IMR-90 (cell line): ENCODE data around the gene GALNT17. TPM values are rescaled to one million over a fixed set of nuclear protein-coding genes. Genes with fewer than 3 reads are reported as not detected.

Experiments used
- ATAC-seq: fragments of 200-7000 bp; cut with Tn5 transposase; 2 replicates; pipeline ENCODE4 v1.9.1; 2020; ENCODE audit warnings: low read depth, mild to moderate bottlenecking, moderate library complexity
- BruUV-seq: library from RNA; stranded (reverse); fragments of 400-500 nt; replicated peaks from 2 replicates; lab custom pipeline; 2021; lab: Mats Ljungman, UMichigan
- CTCF ChIA-PET: fragments of 300-600 bp; formaldehyde crosslinking; extraction: SDS; loops from one replicate; lab custom pipeline; 2021; ENCODE audit warnings: antibody characterized with exemption; lab: Yijun Ruan, JAX
- POLR2A ChIA-PET: fragments of 300-600 bp; sonication (Branson Sonifier 250); formaldehyde crosslinking; loops from one replicate; lab custom pipeline; 2022; ENCODE audit warnings: antibody characterized with exemption; ENCODE audit not compliant: unreplicated experiment; lab: Charles Lee
- DNase-seq: peaks from one replicate; pipeline ENCODE4 v3.0.0; 2013
- H2AFZ ChIP-seq: replicated peaks from 2 replicates; pipeline ENCODE3; 2013; ENCODE audit warnings: low read length, mild to moderate bottlenecking; ENCODE audit not compliant: poor library complexity
- H2AK5ac ChIP-seq: 2 replicates; pipeline ENCODE4 v1.6.1; 2013; ENCODE audit warnings: low read depth, low read length, inconsistent platforms
- H2AK9ac ChIP-seq: replicated peaks from 2 replicates; pipeline ENCODE3; 2013; ENCODE audit warnings: mild to moderate bottlenecking, low read depth, low read length, moderate library complexity; ENCODE audit not compliant: poor library complexity
- H2BK120ac ChIP-seq: 2 replicates; pipeline ENCODE4 v1.6.1; 2013; ENCODE audit warnings: low read depth, low read length, inconsistent platforms
- H2BK15ac ChIP-seq: 3 replicates; pipeline ENCODE4 v1.6.1; 2013; ENCODE audit warnings: low read depth, low read length, inconsistent platforms
- H2BK20ac ChIP-seq: 2 replicates; pipeline ENCODE4 v1.6.1; 2013; ENCODE audit warnings: low read depth, mild to moderate bottlenecking, inconsistent platforms, low read length, moderate library complexity
- H2BK5ac ChIP-seq: 2 replicates; pipeline ENCODE4 v1.6.1; 2013; ENCODE audit warnings: mild to moderate bottlenecking, low read depth, low read length, inconsistent platforms; ENCODE audit not compliant: poor library complexity, severe bottlenecking
- H3K14ac ChIP-seq: replicated peaks from 2 replicates; pipeline ENCODE4 v1.6.1; 2013; ENCODE audit warnings: low read depth, low read length, inconsistent platforms
- H3K18ac ChIP-seq: 2 replicates; pipeline ENCODE4 v1.6.1; 2013; ENCODE audit warnings: low read depth, low read length, control low read depth
- H3K23ac ChIP-seq: 2 replicates; pipeline ENCODE4 v1.6.1; 2013; ENCODE audit warnings: low read depth, low read length, inconsistent platforms
- H3K27ac ChIP-seq: 2 replicates; pipeline ENCODE4 v1.5.1; 2013; ENCODE audit warnings: mild to moderate bottlenecking, control low read depth, low read length; ENCODE audit not compliant: insufficient read depth
- H3K27me3 ChIP-seq: 2 replicates; pipeline ENCODE4 v1.6.1; 2013; ENCODE audit warnings: low read length; ENCODE audit not compliant: control insufficient read depth, insufficient read depth
- H3K36me3 ChIP-seq: 2 replicates; pipeline ENCODE4 v1.6.1; 2013; ENCODE audit warnings: low read length, mixed read lengths; ENCODE audit not compliant: control insufficient read depth, insufficient read depth
- H3K4ac ChIP-seq: 2 replicates; pipeline ENCODE4 v1.6.1; 2013; ENCODE audit warnings: low read depth, low read length, inconsistent platforms
- H3K4me1 ChIP-seq: 2 replicates; pipeline ENCODE4 v1.6.1; 2013; ENCODE audit warnings: low read length, mixed read lengths; ENCODE audit not compliant: control insufficient read depth, insufficient read depth
- H3K4me2 ChIP-seq: 2 replicates; pipeline ENCODE4 v1.6.1; 2013; ENCODE audit warnings: low read depth, mild to moderate bottlenecking, control low read depth, low read length, moderate library complexity
- H3K4me3 ChIP-seq: 2 replicates; pipeline ENCODE4 v1.5.1; 2013; ENCODE audit warnings: low read depth, mild to moderate bottlenecking, control low read depth, low read length, moderate library complexity; ENCODE audit not compliant: insufficient read depth
- H3K56ac ChIP-seq: 2 replicates; pipeline ENCODE4 v1.6.1; 2013; ENCODE audit warnings: low read length, inconsistent platforms; ENCODE audit not compliant: insufficient read depth; ENCODE audit errors: extremely low read depth
- H3K79me1 ChIP-seq, 2 experiments: 2 replicates each; pipeline ENCODE4 v1.6.1; 2013; ENCODE audit warnings: low read length in 2 of 2, inconsistent platforms in 1 of 2, low read depth in 1 of 2
- H3K9ac ChIP-seq: 2 replicates; pipeline ENCODE4 v1.6.1; 2013; ENCODE audit warnings: low read depth, low read length, control low read depth
- H3K9me1 ChIP-seq: 2 replicates; pipeline ENCODE4 v1.6.1; 2013; ENCODE audit warnings: low read length, inconsistent platforms; ENCODE audit not compliant: insufficient read depth
- H3K9me3 ChIP-seq: 2 replicates; pipeline ENCODE4 v1.6.1; 2013; ENCODE audit warnings: low read length; ENCODE audit not compliant: control insufficient read depth, insufficient read depth
- H4K20me1 ChIP-seq: 2 replicates; pipeline ENCODE4 v1.6.1; 2013; ENCODE audit warnings: low read length, inconsistent platforms; ENCODE audit not compliant: insufficient read depth
- H4K5ac ChIP-seq: 2 replicates; pipeline ENCODE4 v1.6.1; 2013; ENCODE audit warnings: mild to moderate bottlenecking, low read depth, low read length, control low read depth
- H4K8ac ChIP-seq, 2 experiments: 2 replicates each; pipeline ENCODE4 v1.6.1; 2013; ENCODE audit warnings: low read depth in 2 of 2, low read length in 2 of 2, control low read depth in 1 of 2, inconsistent platforms in 1 of 2
- H4K91ac ChIP-seq: 2 replicates; pipeline ENCODE4 v1.6.1; 2013; ENCODE audit warnings: low read depth, low read length, inconsistent platforms; ENCODE audit not compliant: insufficient read depth
- CEBPB ChIP-seq: IDR thresholded peaks from 2 replicates; pipeline ENCODE4 v1.6.1; 2012; ENCODE audit warnings: low read depth, low read length, improper control_type of control experiment
- CHD1 ChIP-seq: IDR thresholded peaks from 2 replicates; pipeline ENCODE4 v1.6.1; 2012; ENCODE audit warnings: low read depth, low read length, improper control_type of control experiment
- CTCF ChIP-seq: conservative IDR thresholded peaks from 2 replicates; pipeline ENCODE4 v1.5.1; 2012; ENCODE audit warnings: mild to moderate bottlenecking, low read depth, low read length, improper control_type of control experiment
- ELK1 ChIP-seq: fragments of 150-350 bp; IDR thresholded peaks from 2 replicates; pipeline ENCODE4 v1.6.1; 2016; ENCODE audit warnings: low read depth, mild to moderate bottlenecking, low read length, moderate library complexity, borderline replicate concordance
- MAFK ChIP-seq: IDR thresholded peaks from 2 replicates; pipeline ENCODE4 v1.6.1; 2012; ENCODE audit warnings: low read depth, low read length, improper control_type of control experiment
- MAZ ChIP-seq: IDR thresholded peaks from 2 replicates; pipeline ENCODE4 v1.6.1; 2012; ENCODE audit warnings: low read depth, mild to moderate bottlenecking, low read length, improper control_type of control experiment, moderate library complexity, borderline replicate concordance
- MXI1 ChIP-seq: IDR thresholded peaks from 2 replicates; pipeline ENCODE4 v1.6.1; 2012; ENCODE audit warnings: low read depth, mild to moderate bottlenecking, low read length, moderate library complexity, borderline replicate concordance
- NFE2L2 ChIP-seq: fragments of 150-350 bp; IDR thresholded peaks from 2 replicates; pipeline ENCODE4 v1.6.1; 2016; ENCODE audit warnings: low read depth, mild to moderate bottlenecking, low read length
- POLR2A ChIP-seq: IDR thresholded peaks from 2 replicates; pipeline ENCODE4 v1.6.1; 2012; ENCODE audit warnings: mild to moderate bottlenecking, low read depth, low read length
- RAD21 ChIP-seq: IDR thresholded peaks from 2 replicates; pipeline ENCODE4 v1.6.1; 2012; ENCODE audit warnings: low read length, improper control_type of control experiment
- RFX5 ChIP-seq: IDR thresholded peaks from 2 replicates; pipeline ENCODE4 v1.8.0; 2012; ENCODE audit warnings: low read depth, mild to moderate bottlenecking, low read length, moderate library complexity
- SMC3 ChIP-seq: fragments of 150-350 bp; IDR thresholded peaks from 2 replicates; pipeline ENCODE4 v1.6.1; 2016; ENCODE audit warnings: low read depth, mild to moderate bottlenecking, antibody characterized with exemption, low read length, moderate library complexity
- WGBS, 2 experiments: methylation state at CpG; one replicate each; pipeline versions ENCODE4 v1.1.5 to v1.1.7; 2013; ENCODE audit warnings: missing lambda C conversion rate in 2 of 2; ENCODE audit not compliant: insufficient read length in 1 of 2; ENCODE audit errors: extremely low coverage in 2 of 2; 5-methylcytosine and 5-hydroxymethylcytosine counted together
- dilution Hi-C: fragments of 300-500 bp; cut with HindIII; formaldehyde crosslinking; loops from one replicate; pipeline ENCODE4 v1.14.3; 2018; ENCODE audit warnings: low sequenced_read_pairs; ENCODE audit not compliant: unreplicated experiment
- in situ Hi-C: fragments of 300-500 bp; cut with MboI; formaldehyde crosslinking; loops from 3 replicates; pipeline ENCODE4 v1.14.3; 2019; ENCODE audit warnings: low sequenced_read_pairs, inconsistent platforms, mixed read lengths
- intact Hi-C: fragments of 100-400 bp; cut with micrococcal nuclease; formaldehyde crosslinking; loops from 2 replicates; pipeline ENCODE4 v1.10.0; 2022
- polyA plus RNA-seq, 3 experiments: library from polyadenylated mRNA; depleted of rRNA; stranded (reverse); fragments of >200 nt; gene quantifications; 2 replicates each; pipeline ENCODE4 v1.2.3, GENCODE V29; 2012; ENCODE audit warnings: low replicate concordance in 1 of 3
- total RNA-seq: library from RNA; depleted of rRNA; stranded (reverse); fragments of >200 nt; gene quantifications from 2 replicates; pipeline ENCODE4 v1.2.3, GENCODE V29; 2012

Gene GALNT17
- total and polyA plus RNA-seq, 2 of the 4 experiments (the other 2 are of a cell fraction): not detected

GRCh38 chr7:71723859-71724258, 591.9 kb downstream of the GALNT17 start:
- Histone ChIP-seq H2AFZ (no peak overlapping the region), H4K5ac (no peak overlapping the region), H3K36me3 (no peaks in the 10 kb centered on the region), H3K23ac (no peak overlapping the region), H2AK5ac (no peak overlapping the region), H4K20me1 (no peaks in the 10 kb centered on the region), H3K4me3 (no peak overlapping the region), H2BK120ac (no peak overlapping the region), H3K4ac (no peak overlapping the region), H3K56ac (no peak overlapping the region), H3K14ac (no peak overlapping the region), H4K91ac (no peak overlapping the region), H2BK20ac (no peak overlapping the region), H3K9ac (no peak overlapping the region), H3K18ac (no peak overlapping the region), H3K9me1 (no peaks in the 10 kb centered on the region), H3K79me1 (no peaks in the 10 kb centered on the region), H3K27me3 (no peaks in the 10 kb centered on the region), H2BK15ac (no peak overlapping the region), H2AK9ac (no peak overlapping the region), H3K27ac (no peak overlapping the region), H3K4me1 (no peaks in the 10 kb centered on the region), H3K9me3 (peaks cover 2% of the 10 kb centered on the region; the same call in 1 of the 2 replicates), H4K8ac (no peak overlapping the region), H3K4me2 (no peak overlapping the region), H2BK5ac (no peak overlapping the region)
- no CpG with 5 or more reads among the region's 7 CpGs for WGBS, 2 experiments
- in situ Hi-C loops: no loop called here
- TF ChIP-seq MXI1: no peak
- TF ChIP-seq MAFK: no peak
- no peak for TF ChIP-seq SMC3
- no peak for TF ChIP-seq MAZ
- TF ChIP-seq NFE2L2: no peak
- TF ChIP-seq ELK1: no peak
- no peak for TF ChIP-seq CTCF
- TF ChIP-seq RFX5: no peak
- TF ChIP-seq CHD1: no peak
- TF ChIP-seq POLR2A: no peak
- TF ChIP-seq CEBPB: no peak
- no peak for TF ChIP-seq RAD21
- ChIA-PET CTCF (no interaction called here), POLR2A (no interaction called here)
- BruUV-seq: no TSS peak
- ATAC-seq: no peak
- DNase-seq: no peak
- dilution Hi-C loops: no loop called here
- intact Hi-C loops: no loop called here
